ENCODE results near the gene GNG13.
"Not testable (repeated sequence)": the region's sequence is repeated elsewhere in the genome, so short reads cannot be mapped to it uniquely, and the experiment has no call there.

Gene GNG13

GRCh38 chr16:760545-761343 lies 39.8 kb downstream of the GNG13 start, which contains the start of gene MSLN:
TSS of gene MSLN (plus strand) at chr16:760734. CDS start at chr16:762681, 1,947 bp downstream.
- DNase-seq: no peak

DNA sequence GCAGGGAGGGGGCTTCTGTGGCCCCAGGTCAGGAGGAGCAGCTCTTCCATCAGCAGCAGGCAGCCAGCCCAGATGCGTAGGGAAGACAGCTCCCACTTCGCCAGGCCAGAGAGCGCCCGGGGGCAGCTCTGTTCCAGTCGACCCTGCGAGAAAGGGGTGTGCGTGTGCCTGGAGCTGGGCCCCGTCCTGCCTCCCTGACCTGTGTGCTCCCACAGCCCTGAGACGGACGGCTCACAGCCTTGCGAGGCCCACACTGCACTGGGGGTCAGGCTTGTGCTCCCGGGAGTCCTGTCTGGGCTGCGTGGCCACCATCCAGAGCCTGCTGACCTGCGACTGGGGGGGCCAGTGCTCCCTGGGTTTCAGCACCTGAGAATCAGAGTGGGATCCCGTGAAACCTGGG lies 40.5 kb downstream of the GNG13 start:
- no peak for DNase-seq

GRCh38 chr16:759110-759910 lies 41.2 kb downstream of the GNG13 start:
- DNase-seq: no peak

DNA sequence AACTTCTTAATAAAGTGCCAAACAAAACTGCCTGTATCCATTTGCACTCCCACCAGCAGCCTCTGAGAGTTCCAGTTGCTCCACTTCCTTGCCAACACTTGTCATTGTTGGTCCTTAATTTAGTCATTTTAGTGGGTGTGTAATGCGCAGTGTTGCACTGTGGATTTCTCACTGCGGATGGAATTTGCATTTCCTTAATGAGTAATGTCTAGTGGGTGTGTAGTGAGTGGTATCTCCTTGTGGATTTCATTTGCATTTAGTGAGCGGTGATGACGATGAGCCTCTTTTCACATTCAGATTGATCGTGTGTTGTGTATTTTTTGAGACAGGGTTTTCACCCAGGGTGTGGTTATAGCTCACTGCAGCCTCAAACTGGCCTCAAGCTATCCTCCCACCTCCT lies 44.1 kb downstream of the GNG13 start:
- no peak for DNase-seq

GRCh38 chr16:754656-755055 lies 45.9 kb downstream of the GNG13 start:
- no peak for DNase-seq

DNA sequence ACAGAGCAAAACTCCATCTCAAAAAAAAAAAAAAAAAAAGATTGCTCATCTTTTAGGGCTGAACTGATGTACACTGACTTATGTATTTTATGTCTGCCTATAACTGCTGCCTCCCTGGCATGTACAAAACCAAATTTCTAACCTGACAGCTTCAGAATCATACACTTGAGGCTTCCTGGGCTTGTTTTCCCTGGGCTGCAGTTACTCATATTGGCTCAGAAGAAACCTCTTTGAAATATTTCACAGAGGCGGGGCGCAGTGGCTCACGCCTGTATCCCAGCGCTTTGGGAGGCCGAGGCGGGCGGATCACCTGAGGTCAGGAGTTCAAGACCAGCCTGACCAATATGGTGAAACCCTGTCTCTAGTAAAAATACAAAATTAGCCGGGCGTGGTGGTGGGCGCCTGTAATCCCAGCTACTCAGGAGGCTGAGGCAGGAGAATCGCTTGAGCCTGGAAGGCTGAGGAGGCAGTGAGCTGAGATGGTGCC lies 46.4 kb downstream of the GNG13 start:
- DNase-seq: not testable (repeated sequence)

- no peak for DNase-seq
These were observed 48.6 kb downstream of the GNG13 start for GRCh38 chr16:752007-752312.

DNA sequence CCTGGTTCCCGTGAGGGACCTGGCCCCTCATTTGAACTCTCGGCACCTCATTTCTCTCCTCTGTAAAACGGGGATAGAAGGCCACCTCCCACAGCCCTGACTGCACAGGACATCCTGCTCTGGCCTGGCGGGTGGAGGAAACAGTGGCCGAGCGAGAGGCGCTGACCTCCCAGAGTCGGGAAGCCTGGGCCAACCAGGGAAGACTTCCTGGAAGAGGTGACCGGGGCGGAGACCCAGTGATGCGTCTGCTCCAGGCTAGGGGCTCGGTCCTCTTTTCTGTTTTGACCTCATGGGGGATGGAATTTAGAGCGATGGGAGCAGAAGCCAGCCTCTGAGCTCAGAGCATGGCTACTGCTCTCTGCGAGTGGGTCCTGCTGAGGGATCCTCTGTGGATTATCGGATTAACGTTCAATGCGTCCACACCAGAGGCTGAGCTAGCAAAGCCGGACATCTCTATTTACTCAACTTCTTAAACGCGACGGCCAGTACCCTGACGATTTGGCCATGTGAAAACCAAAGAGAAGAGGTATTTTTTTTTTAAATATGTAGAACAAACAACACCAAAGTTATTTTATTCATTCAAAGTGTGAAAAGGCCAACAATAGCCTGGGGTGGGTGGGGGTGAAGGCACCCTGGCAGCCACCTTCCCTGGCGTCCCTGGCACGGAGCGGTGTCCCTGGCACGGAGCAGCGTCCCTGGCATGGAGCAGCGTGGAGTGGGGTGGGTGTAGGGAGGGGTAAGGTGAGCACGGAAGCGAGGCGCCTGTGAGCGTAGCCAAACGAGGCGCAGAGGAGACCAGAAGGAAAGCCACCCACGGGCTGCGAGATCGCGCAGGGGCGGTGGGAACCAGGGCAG lies 49.2 kb downstream of the GNG13 start:
- DNase-seq: no peak

DNA sequence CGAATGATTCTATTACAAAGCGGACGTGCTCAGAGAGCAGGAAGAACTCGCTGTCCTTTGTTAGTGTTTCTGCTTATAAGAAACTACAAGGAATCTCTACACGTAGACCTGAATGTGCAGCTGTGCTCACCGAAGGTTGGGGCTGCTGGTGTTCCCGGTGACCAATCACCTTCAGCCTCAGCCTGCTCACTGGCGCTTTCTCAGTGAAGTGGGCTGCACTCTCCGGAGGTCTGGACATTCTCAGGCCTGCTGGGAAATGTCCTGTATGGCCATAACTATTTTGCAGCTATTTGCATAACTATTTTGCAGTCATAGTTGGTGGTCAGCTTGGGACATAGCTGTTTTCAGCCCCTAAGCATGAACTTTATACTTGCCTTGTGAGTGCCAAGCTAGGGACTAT lies 50.0 kb downstream of the GNG13 start:
- DNase-seq: no peak

DNA sequence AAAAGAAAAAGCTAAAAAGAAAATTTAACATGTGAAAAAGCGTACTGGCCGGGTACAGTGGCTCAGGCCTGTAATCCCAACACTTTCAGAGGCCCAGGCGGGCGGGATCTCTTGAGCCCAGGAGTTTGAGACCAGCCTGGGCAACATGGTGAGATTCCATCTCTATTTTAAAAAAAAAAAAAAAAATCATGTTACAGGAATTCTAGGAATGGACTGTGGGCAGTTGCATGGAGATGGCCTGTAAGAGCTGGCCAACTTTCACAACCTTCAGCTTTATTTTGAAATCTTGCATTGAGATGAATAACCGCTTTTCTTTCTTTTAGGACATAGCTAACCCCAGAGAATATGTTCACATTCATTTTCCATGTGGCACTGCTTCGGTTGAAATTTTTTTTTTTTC lies 51.5 kb downstream of the GNG13 start:
- no peak for DNase-seq

All from NCI-H146 (cell line).